GM18951 (cell line): ENCODE measurements around the gene SLC6A11.

Experiments
- POLR2A ChIP-seq: IDR thresholded peaks from 4 replicates; pipeline ENCODE4 v1.6.1; 2011; ENCODE audit warnings: mild to moderate bottlenecking; ENCODE audit not compliant: insufficient read length, insufficient read depth; ENCODE audit errors: extremely low read depth
- in situ Hi-C: fragments of 300-500 bp; cut with MboI; formaldehyde crosslinking; loops from one replicate; pipeline ENCODE4 v1.12.0; 2022; ENCODE audit warnings: low sequenced_read_pairs, mixed read lengths, inconsistent platforms; ENCODE audit not compliant: unreplicated experiment

SLC6A11 gene

DNA sequence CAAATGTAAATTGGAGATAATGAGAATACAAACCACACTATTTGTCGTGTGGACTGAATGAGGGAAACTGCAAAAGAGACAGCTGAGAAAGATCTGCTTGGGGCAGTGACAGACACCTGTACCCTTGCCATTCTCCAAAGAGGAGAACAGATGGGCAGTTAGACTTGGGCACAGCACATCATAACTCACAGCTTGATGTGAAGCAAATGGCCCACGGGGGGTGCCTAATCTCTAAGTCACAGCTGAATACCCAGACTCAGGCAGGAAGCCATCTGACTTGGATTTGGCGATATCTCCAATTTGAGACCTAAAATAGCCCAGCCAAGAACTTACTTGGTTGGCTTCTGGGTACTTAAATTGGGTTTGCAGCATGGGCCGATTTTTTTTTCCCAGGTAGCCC, 10.0 kb upstream of the SLC6A11 start:
- in situ Hi-C loops, result no loop called here
- TF ChIP-seq POLR2A, result no peak

DNA sequence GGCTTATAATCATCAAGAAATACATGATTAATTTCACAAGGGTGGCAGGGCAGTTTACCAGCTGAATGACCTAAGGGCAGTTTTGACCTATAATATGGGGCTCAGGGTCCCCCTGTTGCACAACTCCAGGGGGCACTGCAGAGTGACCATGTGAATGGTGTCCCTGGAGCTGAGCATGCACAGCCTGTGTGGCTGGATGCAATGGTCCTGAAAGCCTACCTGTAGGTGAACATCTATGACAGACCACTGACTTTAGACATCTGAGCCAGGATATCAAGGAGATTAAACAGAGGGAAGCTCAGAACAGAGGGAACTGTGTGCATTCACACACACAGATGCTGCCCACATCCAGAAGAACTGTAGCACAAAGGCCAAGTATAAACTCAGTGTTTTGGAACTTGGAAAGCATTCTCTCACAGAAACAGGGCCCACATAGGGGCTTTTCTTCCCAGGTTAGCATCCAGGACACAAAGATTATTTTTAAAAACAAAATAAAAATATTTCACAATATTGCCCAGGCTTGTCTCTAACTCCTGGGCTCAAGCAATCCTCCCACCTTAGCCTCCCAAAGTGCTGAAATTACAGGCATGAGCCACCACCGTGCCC, 7.8 kb upstream of the SLC6A11 start:
- in situ Hi-C loops, result no loop called here
- no peak for TF ChIP-seq POLR2A

DNA sequence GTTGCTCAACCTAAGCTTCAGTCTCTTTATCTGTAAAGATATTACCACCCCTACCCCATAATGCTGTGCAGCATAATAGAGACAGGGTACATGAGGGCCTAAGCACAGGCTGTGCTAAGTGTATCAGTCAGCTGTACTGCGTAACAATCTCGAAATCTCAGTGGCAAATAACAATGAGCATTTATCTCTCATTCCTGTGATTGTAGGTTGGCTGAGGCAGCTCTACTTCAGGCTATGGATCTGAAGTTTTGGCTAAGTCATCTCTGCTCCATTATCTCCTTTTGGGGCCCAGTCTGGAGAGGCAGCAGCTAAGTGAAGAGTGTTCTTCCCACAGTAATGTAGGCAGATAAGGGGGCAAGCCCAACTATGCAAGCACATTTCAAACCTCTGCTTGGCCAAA, 7.1 kb upstream of the SLC6A11 start:
- no peak for TF ChIP-seq POLR2A
- in situ Hi-C loops, result no loop called here

DNA sequence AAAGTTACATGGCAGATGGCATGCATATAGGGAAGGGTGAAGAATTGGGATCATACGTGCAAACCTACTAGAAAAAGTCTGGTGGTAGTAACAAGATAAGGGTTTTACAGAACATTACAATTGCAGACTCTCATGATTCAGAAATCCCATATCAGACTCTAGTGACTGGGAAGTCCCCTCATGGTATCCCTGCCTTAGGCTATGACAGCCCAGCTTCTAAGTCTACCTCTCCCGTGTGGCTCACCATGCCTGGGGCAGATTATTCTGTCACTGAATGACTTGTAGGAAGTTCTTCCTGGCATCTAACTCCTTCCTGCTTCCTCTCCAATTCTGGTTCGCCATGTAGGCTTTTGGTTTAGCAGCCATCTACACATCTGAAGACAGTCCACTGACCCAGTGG, 5.7 kb upstream of the SLC6A11 start:
- in situ Hi-C loops, result no loop called here

DNA sequence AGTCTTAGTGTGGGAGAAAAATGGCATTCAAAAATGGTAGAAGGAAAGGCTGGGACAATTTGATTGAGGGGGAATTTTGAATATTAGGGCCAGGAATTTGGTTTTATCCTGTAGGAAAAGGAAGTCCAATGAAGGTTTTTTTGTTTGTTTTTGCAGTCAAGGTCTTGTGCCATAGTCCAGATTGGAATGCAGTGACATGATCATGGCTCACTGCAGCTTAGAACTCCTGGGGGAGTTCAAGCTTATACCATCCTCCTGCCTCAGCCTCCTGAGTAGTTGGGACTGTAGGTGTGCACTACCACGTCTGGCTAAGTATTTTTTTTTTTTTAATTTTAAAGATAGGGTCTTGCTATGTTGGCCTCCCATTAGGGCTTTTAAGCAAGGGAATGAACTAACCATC, 2.6 kb upstream of the SLC6A11 start:
- in situ Hi-C loops, result no loop called here
- no peak for TF ChIP-seq POLR2A

More for the DNA sequence above, 5.7 kb upstream of the SLC6A11 start:
- TF ChIP-seq POLR2A, result no peak

DNA sequence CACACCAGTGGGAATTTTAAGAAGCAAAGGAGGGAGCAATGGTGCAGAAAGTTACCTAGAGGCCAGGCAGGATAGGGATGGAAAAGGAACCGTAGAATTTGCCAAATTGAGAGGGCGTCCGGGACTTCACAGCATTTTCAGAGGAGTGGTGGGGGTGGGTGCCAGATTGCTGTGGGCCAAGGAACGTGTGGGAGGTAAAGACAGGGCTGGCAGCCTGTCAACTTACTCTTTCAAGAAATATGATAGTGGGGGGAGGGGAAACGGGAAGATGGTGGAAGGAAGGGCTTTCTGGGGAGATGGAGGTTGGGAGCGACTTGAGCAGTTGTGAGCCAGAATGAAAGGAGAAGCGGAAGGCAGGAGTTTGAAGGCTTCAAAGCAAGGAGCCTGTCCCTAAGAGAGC, 1.4 kb upstream of the SLC6A11 start:
- in situ Hi-C loops, result no loop called here
- no peak for TF ChIP-seq POLR2A

DNA sequence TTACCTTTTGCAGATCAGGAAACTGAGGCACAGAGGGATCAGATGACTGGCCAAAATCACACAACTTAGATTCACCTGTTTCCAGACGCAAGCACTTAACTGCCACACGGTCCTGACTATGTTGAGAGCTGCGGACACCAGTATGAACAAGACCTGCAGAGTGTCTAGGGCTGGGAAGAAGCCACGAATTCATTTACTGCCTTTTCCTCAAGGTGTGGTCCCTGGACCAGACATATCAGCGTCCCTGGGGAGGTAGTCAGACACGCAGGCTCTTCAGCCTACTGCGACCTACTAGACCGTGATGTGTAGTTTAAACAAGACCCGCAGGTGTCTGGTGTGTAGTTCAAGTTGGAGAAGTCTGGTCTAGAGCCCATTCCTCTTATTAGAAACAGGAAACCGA, 541 bp upstream of the SLC6A11 start:
- in situ Hi-C loops, result no loop called here
- TF ChIP-seq POLR2A, result no peak

DNA sequence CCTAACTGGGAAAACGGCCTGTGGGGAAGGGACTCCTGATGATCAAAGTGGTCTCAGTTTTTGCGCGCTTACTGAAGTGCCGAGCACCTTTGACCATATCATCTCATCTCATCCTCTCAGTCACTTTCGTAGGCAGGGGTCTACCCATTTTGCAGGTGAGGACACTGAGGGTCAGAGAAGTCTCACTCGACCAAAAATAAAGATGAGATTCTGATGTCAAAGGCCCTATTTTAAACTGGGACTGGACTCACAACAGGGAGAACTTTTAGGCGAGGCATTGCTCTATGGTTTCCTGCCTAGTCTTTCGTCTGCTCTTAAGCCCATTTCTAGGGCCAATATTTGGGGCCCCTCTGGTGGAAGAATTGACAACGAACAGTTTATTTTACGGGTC, 830 bp downstream of the SLC6A11 start:
- in situ Hi-C loops, result no loop called here
- no peak for TF ChIP-seq POLR2A

DNA sequence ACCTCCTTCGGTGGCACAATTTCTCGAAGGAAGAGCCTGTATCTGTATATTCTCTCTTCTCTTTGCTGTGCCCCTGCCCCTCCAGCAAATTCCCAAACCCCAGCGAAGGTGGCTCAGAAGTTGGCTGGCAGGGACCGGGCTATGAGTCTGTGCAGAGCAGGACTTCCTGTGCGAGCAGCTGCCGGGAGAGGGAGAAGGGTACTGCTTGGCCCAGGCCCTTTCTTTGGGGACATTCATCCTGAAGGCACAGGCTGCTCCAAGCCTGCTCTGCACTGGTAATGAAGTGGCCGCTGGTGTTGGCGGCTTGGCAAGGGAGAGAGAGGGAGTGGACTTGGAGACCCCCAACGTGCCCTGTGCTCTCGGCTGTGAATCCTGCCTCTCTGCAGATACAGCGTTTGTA, 1.5 kb downstream of the SLC6A11 start:
- in situ Hi-C loops, result no loop called here
- TF ChIP-seq POLR2A, result no peak

DNA sequence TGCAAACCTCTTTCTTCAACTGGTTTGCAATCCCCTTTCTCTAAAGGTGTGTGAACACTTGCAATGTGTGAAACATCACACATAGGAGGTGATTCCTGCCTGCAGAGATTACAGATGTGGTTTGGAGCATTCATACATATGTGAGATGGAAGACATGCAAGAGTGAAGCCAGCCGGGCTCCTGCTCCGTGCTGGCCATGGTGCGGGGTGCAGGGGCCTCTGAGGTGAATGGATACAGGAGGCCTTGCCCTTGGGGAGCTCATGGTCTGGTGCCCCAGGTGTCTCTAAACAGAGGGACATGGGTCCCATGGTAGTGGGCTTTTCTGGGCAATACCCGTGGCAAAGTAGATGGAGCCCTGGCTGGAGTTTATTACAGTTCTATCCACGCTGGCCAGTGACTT, 6.0 kb downstream of the SLC6A11 start:
- TF ChIP-seq POLR2A, result no peak
- in situ Hi-C loops, result no loop called here

DNA sequence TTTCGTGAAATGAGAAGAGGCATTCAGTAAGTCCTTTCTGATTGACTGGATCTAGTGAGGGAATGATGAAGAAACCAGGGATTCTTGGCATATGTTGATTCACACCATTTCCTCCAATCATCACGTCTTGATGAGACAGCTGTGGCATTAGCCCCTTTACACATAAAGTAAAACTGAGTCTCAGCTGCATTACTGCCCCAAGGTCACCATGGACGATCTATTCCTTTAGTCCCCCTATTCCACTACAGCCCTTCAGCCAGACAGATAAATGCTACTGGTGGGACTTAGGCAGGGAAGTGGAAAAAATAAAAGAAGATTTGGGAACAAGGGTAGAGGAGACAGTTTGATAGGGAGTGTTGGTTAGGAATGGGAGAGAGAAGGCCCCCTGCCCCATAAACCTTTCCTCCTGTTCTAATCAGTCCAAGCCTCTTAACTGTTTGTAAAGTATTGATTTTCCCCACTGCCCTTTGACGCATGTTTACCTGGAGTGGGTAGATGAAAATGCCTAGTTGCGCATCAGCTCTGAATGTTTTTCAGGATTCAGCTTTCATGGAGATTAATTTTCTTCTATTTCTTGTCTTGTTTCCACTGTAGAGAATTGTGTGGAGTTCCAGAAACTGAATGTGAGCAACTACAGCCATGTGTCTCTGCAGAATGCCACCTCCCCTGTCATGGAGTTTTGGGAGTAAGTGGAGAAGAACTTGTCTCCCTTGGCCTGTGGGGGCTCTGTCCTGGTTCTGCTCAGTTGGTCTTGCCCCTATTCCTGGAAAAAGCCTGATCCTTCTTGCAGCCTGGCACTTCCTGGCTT, 6.9 kb downstream of the SLC6A11 start:
- in situ Hi-C loops, result no loop called here
- TF ChIP-seq POLR2A, result no peak

DNA sequence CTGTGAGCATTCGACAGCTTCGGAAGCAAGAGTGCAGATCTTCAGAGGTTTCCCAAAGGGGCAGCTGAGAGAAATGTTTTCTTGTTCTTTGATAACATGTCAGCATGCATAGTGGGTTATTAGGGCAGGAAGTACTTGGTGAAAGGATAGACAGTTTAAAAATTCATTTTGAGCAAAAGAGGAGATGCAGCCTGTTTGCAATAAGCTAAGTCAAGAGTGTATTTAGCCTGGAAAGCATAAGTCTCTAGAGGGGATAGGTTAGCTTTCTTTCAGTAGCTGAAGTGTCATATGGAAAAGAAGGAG, 7.4 kb downstream of the SLC6A11 start:
- no peak for TF ChIP-seq POLR2A

DNA sequence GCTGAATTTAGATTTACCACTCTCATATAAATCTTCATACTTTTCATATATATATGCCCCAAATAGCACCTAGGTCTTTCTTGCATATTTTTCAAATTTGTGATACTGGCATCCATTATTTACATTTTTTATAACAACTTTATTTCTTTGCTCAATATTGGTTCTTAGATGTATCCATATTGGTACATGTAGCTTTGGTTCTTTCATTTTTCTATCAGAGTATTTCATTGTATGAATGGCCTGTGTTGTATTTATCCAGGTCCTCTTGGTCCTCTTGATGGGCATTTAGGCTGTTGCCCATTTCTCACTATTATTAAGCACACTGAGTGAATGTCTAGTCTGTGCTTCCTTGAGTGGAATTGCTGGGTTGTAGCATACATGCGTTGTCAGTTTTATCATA, 8.4 kb downstream of the SLC6A11 start:
- TF ChIP-seq POLR2A, result no peak
- in situ Hi-C loops, result no loop called here

More for the DNA sequence above, 7.4 kb downstream of the SLC6A11 start:
- in situ Hi-C loops, result no loop called here

DNA sequence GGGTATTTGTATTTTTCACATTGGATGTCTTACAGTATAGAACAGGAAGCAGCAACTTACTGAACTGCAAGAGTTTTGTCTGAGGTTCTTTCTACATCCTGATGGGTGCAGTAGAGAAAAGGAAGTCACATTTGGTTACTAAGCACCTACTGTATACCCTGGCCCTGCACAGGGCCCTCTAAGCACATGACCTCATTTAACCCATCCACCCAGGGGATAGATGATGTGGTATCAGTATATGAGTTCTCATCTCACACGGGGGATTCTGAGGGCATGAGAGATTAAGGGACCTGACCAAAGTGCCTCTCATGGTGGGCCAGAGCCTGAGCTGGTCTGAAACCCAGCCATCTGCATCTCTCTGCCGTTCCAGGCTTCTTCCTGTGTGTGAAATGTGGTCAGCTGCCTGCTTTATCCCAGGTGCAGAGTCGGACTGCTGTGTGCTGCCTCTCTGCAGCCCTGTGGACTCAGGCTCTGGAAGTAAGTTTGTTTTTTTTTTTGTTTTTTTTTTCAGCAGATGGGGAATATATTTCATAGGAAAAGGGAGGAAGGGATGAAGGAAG, 17.9 kb downstream of the SLC6A11 start:
- no peak for TF ChIP-seq POLR2A
- in situ Hi-C loops, result no loop called here
